Measurements from ENCODE around the gene ZNF417. TPM values are rescaled to one million over a fixed set of nuclear protein-coding genes. Genes with fewer than 3 reads are reported as not detected.

ZNF417 gene
- total and polyA plus RNA-seq, 9 donors: 7.6 to 22.6 (median 17.4) TPM

GRCh38 chr19:57941593-57941992 lies 25.2 kb upstream of the ZNF417 start:
- no peak for DNase-seq
- Histone ChIP-seq H3K27me3 (no peaks in the 10 kb centered on the region), H3K27ac (no peak overlapping the region), H3K4me1 (ENCODE audit: insufficient read depth) (peaks cover 2% of the 10 kb centered on the region), H3K9me3 (peaks cover 5 to 63% of the 10 kb centered on the region in 2 donors), H3K36me3 (no peaks in the 10 kb centered on the region), H3K4me3 (no peak overlapping the region)
- intact Hi-C loops (cut with DNase I): no loop called here
- 98 to 100% (median 98%) methylated on average over 3 of the region's 3 CpGs for WGBS, 3 donors
- no peak for TF ChIP-seq EP300 (IDR thresholded peaks at IDR 0.05)
- TF ChIP-seq CTCF (IDR thresholded peaks at IDR 0.05): no peak
- no peak for TF ChIP-seq POLR2A (IDR thresholded peaks at IDR 0.05)

- H3K9me3 ChIP-seq: peaks cover 11 to 28% of the 10 kb centered on the region in 2 donors
- H3K4me3 ChIP-seq: no peak overlapping the region
- no peaks in the 10 kb centered on the region for H3K4me1 ChIP-seq (ENCODE audit: insufficient read depth)
- intact Hi-C loops (cut with DNase I): no loop called here
- no peak overlapping the region for H3K27ac ChIP-seq
- 88 to 92% (median 88%) methylated on average over 12 of the region's 12 CpGs for WGBS, 3 donors
- DNase-seq: no peak
- H3K36me3 ChIP-seq: no peaks in the 10 kb centered on the region
- H3K27me3 ChIP-seq: no peaks in the 10 kb centered on the region
- no peak for TF ChIP-seq POLR2A (IDR thresholded peaks at IDR 0.05)
Measured at GRCh38 chr19:57935731-57936130, 19.3 kb upstream of the ZNF417 start.

DNA sequence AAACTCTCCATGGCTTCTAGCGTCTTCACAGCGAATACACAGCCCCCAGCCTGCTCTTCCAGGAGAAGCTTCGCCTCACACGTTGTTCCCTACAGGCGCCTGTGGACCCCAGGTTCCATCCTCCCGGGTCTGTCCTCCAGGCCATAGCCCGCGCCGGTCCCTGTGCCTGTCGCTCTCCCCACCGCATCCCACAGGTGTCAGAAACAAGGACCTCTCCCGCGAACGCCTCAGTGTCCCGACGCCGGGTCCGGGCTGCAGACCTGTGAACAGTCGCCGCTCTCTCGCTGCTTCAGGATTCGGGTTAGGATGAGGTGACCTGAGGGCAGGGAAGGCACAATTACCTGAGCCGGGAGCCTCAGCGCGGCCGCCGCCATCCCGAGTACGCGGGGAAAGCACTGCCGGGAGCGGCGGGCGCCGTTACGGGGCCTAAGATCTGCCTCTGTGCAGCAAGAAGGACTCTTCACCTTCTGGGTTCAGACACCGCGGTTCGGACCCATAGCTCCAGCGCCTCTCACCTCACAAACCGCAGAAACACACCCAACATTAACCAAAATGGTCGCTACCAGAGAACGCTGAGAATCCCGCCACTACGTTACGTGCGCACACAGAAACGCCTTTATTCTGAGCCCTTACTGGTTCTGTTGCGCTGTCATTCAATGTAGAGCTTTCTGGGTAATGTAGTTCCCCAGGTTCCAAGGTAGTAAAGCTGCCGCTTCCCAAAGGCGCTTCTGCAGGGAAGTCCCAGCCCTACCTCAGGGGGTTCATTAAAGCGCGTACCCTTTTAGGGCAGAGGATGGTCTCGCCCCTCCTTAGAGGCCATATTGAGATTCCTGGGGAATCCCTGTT lies 18.7 kb upstream of the ZNF417 start, which contains the start of gene ZNF418:
Gene ZNF418, minus strand, starts transcription at position 583 of the 846 bp plus-strand sequence. CDS start 1,580 bp downstream, outside the sequence.
- H3K27ac ChIP-seq: no peak within 1 kb of the TSS
- no peaks in the 10 kb centered on the region for H3K36me3 ChIP-seq
- TF ChIP-seq EP300 (IDR thresholded peaks at IDR 0.05): no peak
- TF ChIP-seq CTCF (IDR thresholded peaks at IDR 0.05): no peak
- TF ChIP-seq POLR2A (IDR thresholded peaks at IDR 0.05): no peak
- peak within 1 kb of the TSS; percentile 46 for H3K4me3 ChIP-seq
- no peaks in the 10 kb centered on the region for H3K4me1 ChIP-seq (ENCODE audit: insufficient read depth)
- H3K9me3 ChIP-seq: peaks cover 11 to 33% of the 10 kb centered on the region in 2 donors
- no peaks in the 10 kb centered on the region for H3K27me3 ChIP-seq
- 2 to 4% (median 2%) methylated on average over 36 to 54 of the region's 54 CpGs for WGBS, 3 donors
- intact Hi-C loops (cut with DNase I): no loop called here
- peak; percentile 54 to 67 (median 57) for DNase-seq

GRCh38 chr19:57927587-57927986 lies 11.2 kb upstream of the ZNF417 start:
- intact Hi-C loops (cut with DNase I): no loop called here
- no peak for DNase-seq
- no peaks in the 10 kb centered on the region for H3K4me1 ChIP-seq (ENCODE audit: insufficient read depth)
- WGBS, 3 donors: 97 to 99% (median 97%) methylated on average over 4 of the region's 4 CpGs
- no peak overlapping the region for H3K4me3 ChIP-seq
- peaks cover 3% of the 10 kb centered on the region for H3K36me3 ChIP-seq
- peaks cover 6 to 55% of the 10 kb centered on the region in 2 donors for H3K9me3 ChIP-seq
- H3K27ac ChIP-seq: no peak overlapping the region
- TF ChIP-seq CTCF (IDR thresholded peaks at IDR 0.05) (no peak), EP300 (IDR thresholded peaks at IDR 0.05) (no peak), POLR2A (IDR thresholded peaks at IDR 0.05) (no peak)
- no peaks in the 10 kb centered on the region for H3K27me3 ChIP-seq

- H3K9me3 ChIP-seq: peaks cover 0 to 53% of the 10 kb centered on the region in 2 donors
Measured at GRCh38 chr19:57914531-57914930, 1.9 kb downstream of the ZNF417 start.

More at GRCh38 chr19:57914531-57914930, 1.9 kb downstream of the ZNF417 start:
- intact Hi-C loops (cut with DNase I): no loop called here
- Histone ChIP-seq H3K36me3 (no peaks in the 10 kb centered on the region), H3K4me1 (ENCODE audit: insufficient read depth) (peaks cover 3% of the 10 kb centered on the region), H3K27ac (no peak overlapping the region), H3K27me3 (no peaks in the 10 kb centered on the region), H3K4me3 (no peak overlapping the region)
- TF ChIP-seq CTCF (IDR thresholded peaks at IDR 0.05) (no peak), EP300 (IDR thresholded peaks at IDR 0.05) (no peak), POLR2A (IDR thresholded peaks at IDR 0.05) (no peak)
- WGBS, 3 donors: 90 to 98% (median 93%) methylated on average over 3 of the region's 3 CpGs
- DNase-seq: no peak

All from ovary (tissue), 9 donors.